Measurements from ENCODE around the gene SERPINF2. TPM values are rescaled to one million over a fixed set of nuclear protein-coding genes. Genes with fewer than 3 reads are reported as not detected.
"Not testable (repeated sequence)": the region's sequence is repeated elsewhere in the genome, so short reads cannot be mapped to it uniquely, and the experiment has no call there.

SERPINF2 gene
- polyA plus RNA-seq, 10 donors = 0.35 to 2.1 (median 1.1) TPM

GRCh38 chr17:1762901-1763898, 20.5 kb downstream of the SERPINF2 start:
- DNase-seq = peak; percentile 80 to 92 (median 84)

- peak in 2 of 3 donors; percentile 70 to 90 for DNase-seq
Observed at GRCh38 chr17:1764284-1764683, 21.6 kb downstream of the SERPINF2 start.

GRCh38 chr17:1764705-1765104, 22.0 kb downstream of the SERPINF2 start:
- not testable (repeated sequence) for DNase-seq

- no peak for DNase-seq
Observed at GRCh38 chr17:1765576-1765975, 22.9 kb downstream of the SERPINF2 start.

- DNase-seq = no peak
Observed at GRCh38 chr17:1766382-1767135, 23.9 kb downstream of the SERPINF2 start.

- DNase-seq = no peak
Observed at GRCh38 chr17:1767358-1767757, 24.7 kb downstream of the SERPINF2 start.

GRCh38 chr17:1769822-1770477, 27.3 kb downstream of the SERPINF2 start:
- DNase-seq = no peak

- DNase-seq = not testable (repeated sequence)
Observed at GRCh38 chr17:1773000-1773695, 30.5 kb downstream of the SERPINF2 start.

GRCh38 chr17:1773696-1774181, 31.1 kb downstream of the SERPINF2 start:
- no peak for DNase-seq

GRCh38 chr17:1774390-1775176, 31.9 kb downstream of the SERPINF2 start:
- DNase-seq = no peak

- no peak for DNase-seq
Observed at GRCh38 chr17:1776328-1776727, 33.7 kb downstream of the SERPINF2 start.

GRCh38 chr17:1776857-1777256, 34.2 kb downstream of the SERPINF2 start:
- DNase-seq = no peak

GRCh38 chr17:1779571-1780131, 37.0 kb downstream of the SERPINF2 start:
- peak; percentile 86 to 95 (median 89) for DNase-seq

GRCh38 chr17:1782171-1782567, 39.5 kb downstream of the SERPINF2 start:
- no peak for DNase-seq

GRCh38 chr17:1783271-1783670, 40.6 kb downstream of the SERPINF2 start:
- no peak for DNase-seq

GRCh38 chr17:1783834-1784611, 41.4 kb downstream of the SERPINF2 start:
- DNase-seq = peak; percentile 89 to 94 (median 91)

GRCh38 chr17:1785930-1786329, 43.3 kb downstream of the SERPINF2 start:
- DNase-seq = no peak

- DNase-seq = no peak
Observed at GRCh38 chr17:1786708-1787107, 44.0 kb downstream of the SERPINF2 start.

GRCh38 chr17:1787301-1787902, 44.7 kb downstream of the SERPINF2 start:
- no peak for DNase-seq

Data from muscle of back (tissue), 11 donors.